WTC11 (cell line): ENCODE measurements around the gene BOK.

Experiments used
- CREB1 ChIP-seq: sonication (generic); formaldehyde crosslinking; IDR thresholded peaks from 2 replicates; pipeline ENCODE4 v1.8.0; 2023; ENCODE audit warnings: mild to moderate bottlenecking, missing genetic modification reagents
- CTCF ChIP-seq: fragments of 200-600 bp; IDR thresholded peaks from 2 replicates; pipeline ENCODE4 v1.8.0; 2022; ENCODE audit warnings: antibody characterized with exemption
- FOXK1 ChIP-seq: sonication (generic); formaldehyde crosslinking; IDR thresholded peaks from 2 replicates; pipeline ENCODE4 v1.8.0; 2022; ENCODE audit warnings: mild to moderate bottlenecking, moderate library complexity, missing genetic modification reagents
- USF2 ChIP-seq: sonication (generic); formaldehyde crosslinking; IDR thresholded peaks from 2 replicates; pipeline ENCODE4 v1.8.1; 2023; ENCODE audit warnings: mild to moderate bottlenecking, missing genetic modification reagents, moderate library complexity
- ZNF416 ChIP-seq: fragments of 250-450 bp; sonication (Bioruptor Pico); IDR thresholded peaks from 2 replicates; pipeline ENCODE4 v1.9.0; 2021; ENCODE audit warnings: mild to moderate bottlenecking, inconsistent platforms
- TF ChIP-seq, protein P1 (sequence below): sonication (generic); formaldehyde crosslinking; IDR thresholded peaks from 2 replicates; pipeline ENCODE4 v1.8.0; 2022; ENCODE audit warnings: mild to moderate bottlenecking, missing genetic modification reagents
- TF ChIP-seq, protein P2 (sequence below): sonication (generic); formaldehyde crosslinking; IDR thresholded peaks from 2 replicates; pipeline ENCODE4 v1.8.1; 2022; ENCODE audit warnings: missing genetic modification reagents, borderline replicate concordance

- no peak for TF ChIP-seq CTCF
- no peak for TF ChIP-seq USF2 (CRISPR knock-in tag)
- no peak for TF ChIP-seq CREB1 (CRISPR knock-in tag)
- TF ChIP-seq, protein P1, sequence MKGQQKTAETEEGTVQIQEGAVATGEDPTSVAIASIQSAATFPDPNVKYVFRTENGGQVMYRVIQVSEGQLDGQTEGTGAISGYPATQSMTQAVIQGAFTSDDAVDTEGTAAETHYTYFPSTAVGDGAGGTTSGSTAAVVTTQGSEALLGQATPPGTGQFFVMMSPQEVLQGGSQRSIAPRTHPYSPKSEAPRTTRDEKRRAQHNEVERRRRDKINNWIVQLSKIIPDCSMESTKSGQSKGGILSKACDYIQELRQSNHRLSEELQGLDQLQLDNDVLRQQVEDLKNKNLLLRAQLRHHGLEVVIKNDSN, result no peak
- TF ChIP-seq FOXK1 (CRISPR knock-in tag), result no peak
- TF ChIP-seq, protein P2, sequence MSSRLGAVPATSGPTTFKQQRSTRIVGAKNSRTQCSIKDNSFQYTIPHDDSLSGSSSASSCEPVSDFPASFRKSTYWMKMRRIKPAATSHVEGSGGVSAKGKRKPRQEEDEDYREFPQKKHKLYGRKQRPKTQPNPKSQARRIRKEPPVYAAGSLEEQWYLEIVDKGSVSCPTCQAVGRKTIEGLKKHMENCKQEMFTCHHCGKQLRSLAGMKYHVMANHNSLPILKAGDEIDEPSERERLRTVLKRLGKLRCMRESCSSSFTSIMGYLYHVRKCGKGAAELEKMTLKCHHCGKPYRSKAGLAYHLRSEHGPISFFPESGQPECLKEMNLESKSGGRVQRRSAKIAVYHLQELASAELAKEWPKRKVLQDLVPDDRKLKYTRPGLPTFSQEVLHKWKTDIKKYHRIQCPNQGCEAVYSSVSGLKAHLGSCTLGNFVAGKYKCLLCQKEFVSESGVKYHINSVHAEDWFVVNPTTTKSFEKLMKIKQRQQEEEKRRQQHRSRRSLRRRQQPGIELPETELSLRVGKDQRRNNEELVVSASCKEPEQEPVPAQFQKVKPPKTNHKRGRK (CRISPR knock-in tag), result no peak
- no peak for TF ChIP-seq ZNF416 (CRISPR knock-in tag)
These were observed 12.5 kb downstream of the BOK start for GRCh38 chr2:241570961-241571581.
